HEK293T (cell line): Measurements from ENCODE around the gene ARHGAP45.

Experiments
- CTCF ChIA-PET: fragments of 350-600 bp; formaldehyde crosslinking; extraction: SDS; loops from one replicate; lab custom pipeline; 2021; ENCODE audit warnings: antibody characterized with exemption, inconsistent platforms; lab: Yijun Ruan, JAX
- POLR2A ChIA-PET: fragments of 350-600 bp; formaldehyde crosslinking; extraction: SDS; loops from one replicate; lab custom pipeline; 2020; ENCODE audit warnings: antibody characterized with exemption, inconsistent platforms; lab: Yijun Ruan, JAX
- DNase-seq: peaks from one replicate; pipeline ENCODE4 v3.0.0; 2012; ENCODE audit warnings: mixed read lengths; ENCODE audit errors: extremely low spot score
- ARNT ChIP-seq: fragments of 450-650 bp; IDR thresholded peaks from 2 replicates; pipeline ENCODE4 v1.6.1; 2017; ENCODE audit warnings: mild to moderate bottlenecking
- BHLHE40 ChIP-seq: fragments of 450-650 bp; IDR thresholded peaks from 2 replicates; pipeline ENCODE4 v1.6.1; 2016; ENCODE audit warnings: mild to moderate bottlenecking, moderate library complexity, borderline replicate concordance
- CTBP1 ChIP-seq: fragments of 450-650 bp; IDR thresholded peaks from 2 replicates; pipeline ENCODE4 v1.6.1; 2016; ENCODE audit warnings: borderline replicate concordance
- ELF4 ChIP-seq: fragments of 450-650 bp; IDR thresholded peaks from 2 replicates; pipeline ENCODE4 v1.6.1; 2017; ENCODE audit warnings: antibody characterized with exemption
- FOXA1 ChIP-seq: fragments of 450-650 bp; IDR thresholded peaks from 2 replicates; pipeline ENCODE4 v1.6.1; 2016; ENCODE audit warnings: mild to moderate bottlenecking
- FOXK2 ChIP-seq: fragments of 450-650 bp; IDR thresholded peaks from 2 replicates; pipeline ENCODE4 v1.6.1; 2016; ENCODE audit warnings: mild to moderate bottlenecking
- FOXM1 ChIP-seq: fragments of 450-650 bp; IDR thresholded peaks from 2 replicates; pipeline ENCODE4 v1.6.1; 2017; ENCODE audit warnings: mild to moderate bottlenecking, borderline replicate concordance
- HDGF ChIP-seq: fragments of 450-650 bp; IDR thresholded peaks from 2 replicates; pipeline ENCODE4 v1.6.1; 2017; ENCODE audit warnings: antibody characterized with exemption, borderline replicate concordance
- L3MBTL2 ChIP-seq: fragments of 450-650 bp; conservative IDR thresholded peaks from 2 replicates; pipeline ENCODE4 v1.6.1; 2016; ENCODE audit warnings: mild to moderate bottlenecking
- LEF1 ChIP-seq: fragments of 450-650 bp; IDR thresholded peaks from 2 replicates; pipeline ENCODE4 v1.6.1; 2017; ENCODE audit warnings: mild to moderate bottlenecking, borderline replicate concordance
- NFRKB ChIP-seq: fragments of 450-650 bp; IDR thresholded peaks from 2 replicates; pipeline ENCODE4 v1.6.1; 2016; ENCODE audit warnings: mild to moderate bottlenecking, moderate library complexity
- SP1 ChIP-seq: fragments of 450-650 bp; IDR thresholded peaks from 2 replicates; pipeline ENCODE4 v1.6.1; 2017
- SUZ12 ChIP-seq: fragments of 450-650 bp; IDR thresholded peaks from 2 replicates; pipeline ENCODE4 v1.6.1; 2016; ENCODE audit warnings: mild to moderate bottlenecking
- TARDBP ChIP-seq: fragments of 450-650 bp; IDR thresholded peaks from 2 replicates; pipeline ENCODE4 v1.6.1; 2016
- ZNF384 ChIP-seq: fragments of 450-650 bp; IDR thresholded peaks from 2 replicates; pipeline ENCODE4 v1.6.1; 2016
- TF ChIP-seq, protein P1 (sequence below): fragments of 450-650 bp; IDR thresholded peaks from 2 replicates; pipeline ENCODE4 v1.6.1; 2016

ARHGAP45 gene

DNA sequence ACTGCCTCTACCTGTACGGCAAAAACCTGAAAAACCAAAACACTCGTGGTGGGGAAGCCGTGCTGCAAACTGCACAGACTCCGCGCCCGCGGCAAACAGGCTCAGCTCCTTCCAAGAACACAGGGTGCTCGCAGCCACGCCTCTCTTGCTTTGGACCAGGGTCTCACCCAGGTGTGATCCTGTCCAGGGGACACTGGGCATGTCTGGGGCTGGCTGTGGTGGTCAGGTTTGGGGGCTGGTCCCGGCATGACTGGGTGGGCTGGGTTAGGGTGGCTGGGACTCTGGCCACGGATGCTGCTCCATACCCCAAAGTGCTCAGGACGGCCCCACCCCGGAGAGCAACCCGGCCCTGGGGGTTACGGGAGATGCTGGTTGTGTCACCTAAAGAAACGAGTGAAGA, 50.7 kb downstream of the ARHGAP45 start:
- TF ChIP-seq LEF1, result no peak
- no peak for TF ChIP-seq HDGF
- TF ChIP-seq SP1, result no peak
- no peak for TF ChIP-seq SUZ12
- no peak for TF ChIP-seq FOXM1
- no peak for TF ChIP-seq TARDBP
- TF ChIP-seq ARNT, result no peak
- no peak for TF ChIP-seq BHLHE40
- no peak for TF ChIP-seq FOXK2
- TF ChIP-seq, protein P1, sequence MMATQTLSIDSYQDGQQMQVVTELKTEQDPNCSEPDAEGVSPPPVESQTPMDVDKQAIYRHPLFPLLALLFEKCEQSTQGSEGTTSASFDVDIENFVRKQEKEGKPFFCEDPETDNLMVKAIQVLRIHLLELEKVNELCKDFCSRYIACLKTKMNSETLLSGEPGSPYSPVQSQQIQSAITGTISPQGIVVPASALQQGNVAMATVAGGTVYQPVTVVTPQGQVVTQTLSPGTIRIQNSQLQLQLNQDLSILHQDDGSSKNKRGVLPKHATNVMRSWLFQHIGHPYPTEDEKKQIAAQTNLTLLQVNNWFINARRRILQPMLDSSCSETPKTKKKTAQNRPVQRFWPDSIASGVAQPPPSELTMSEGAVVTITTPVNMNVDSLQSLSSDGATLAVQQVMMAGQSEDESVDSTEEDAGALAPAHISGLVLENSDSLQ, result no peak
- TF ChIP-seq ELF4, result no peak
- ChIA-PET CTCF (no interaction called here), POLR2A (no interaction called here)
- DNase-seq, result no peak

DNA sequence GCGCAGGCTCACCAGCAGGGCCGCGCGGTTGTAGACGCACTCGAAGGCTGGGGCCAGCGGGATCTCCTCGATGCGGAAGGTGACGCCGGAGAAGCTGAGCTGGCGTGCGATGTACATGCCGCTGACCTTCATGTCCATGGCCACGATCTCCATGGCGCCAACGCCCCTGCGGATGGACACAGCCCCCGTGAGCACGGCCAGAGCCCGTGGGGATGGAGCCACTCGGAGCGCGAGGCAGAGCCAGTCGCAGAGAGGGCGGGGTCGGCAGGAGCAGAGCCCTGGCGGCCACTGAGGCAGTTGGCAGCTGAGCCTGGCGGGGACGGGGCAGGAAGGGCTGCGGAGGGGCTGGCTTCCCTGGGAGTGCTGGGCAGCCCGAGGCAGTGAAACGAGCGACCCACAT, 52.0 kb downstream of the ARHGAP45 start:
- CTCF ChIA-PET, result no interaction called here
- no peak for DNase-seq
- TF ChIP-seq SP1, result no peak
- TF ChIP-seq ZNF384, result no peak
- TF ChIP-seq, protein P1, result no peak
- no peak for TF ChIP-seq SUZ12
- TF ChIP-seq ELF4, result no peak
- TF ChIP-seq FOXA1, result no peak
- TF ChIP-seq CTBP1, result no peak
- TF ChIP-seq LEF1, result no peak
- TF ChIP-seq TARDBP, result no peak
- TF ChIP-seq NFRKB, result no peak
- TF ChIP-seq FOXK2, result no peak
- TF ChIP-seq ARNT, result no peak
- TF ChIP-seq FOXM1, result no peak
- TF ChIP-seq L3MBTL2, result no peak
- POLR2A ChIA-PET, result interaction anchor here (1.4 kb wide), 1 partner anchor 150 kb away, joined by 3 read pairs; no protein-coding TSS in a partner anchor

GRCh38 chr19:1119475-1120217, 52.7 kb downstream of the ARHGAP45 start:
- TF ChIP-seq ARNT, result no peak
- TF ChIP-seq LEF1, result no peak
- no peak for TF ChIP-seq TARDBP
- TF ChIP-seq SP1, result no peak
- no peak for TF ChIP-seq FOXK2
- no peak for TF ChIP-seq L3MBTL2
- no peak for TF ChIP-seq BHLHE40
- TF ChIP-seq NFRKB, result no peak
- ChIA-PET POLR2A (interaction anchor here (1.4 kb wide), 1 partner anchor 149 kb away, joined by 3 read pairs; no protein-coding TSS in a partner anchor), CTCF (no interaction called here)
- no peak for DNase-seq

- TF ChIP-seq FOXM1 (no peak), ELF4 (no peak)
- ChIA-PET CTCF (no interaction called here), POLR2A (no interaction called here)
- no peak for DNase-seq
Measured at GRCh38 chr19:1121395-1121794, 54.4 kb downstream of the ARHGAP45 start.

DNA sequence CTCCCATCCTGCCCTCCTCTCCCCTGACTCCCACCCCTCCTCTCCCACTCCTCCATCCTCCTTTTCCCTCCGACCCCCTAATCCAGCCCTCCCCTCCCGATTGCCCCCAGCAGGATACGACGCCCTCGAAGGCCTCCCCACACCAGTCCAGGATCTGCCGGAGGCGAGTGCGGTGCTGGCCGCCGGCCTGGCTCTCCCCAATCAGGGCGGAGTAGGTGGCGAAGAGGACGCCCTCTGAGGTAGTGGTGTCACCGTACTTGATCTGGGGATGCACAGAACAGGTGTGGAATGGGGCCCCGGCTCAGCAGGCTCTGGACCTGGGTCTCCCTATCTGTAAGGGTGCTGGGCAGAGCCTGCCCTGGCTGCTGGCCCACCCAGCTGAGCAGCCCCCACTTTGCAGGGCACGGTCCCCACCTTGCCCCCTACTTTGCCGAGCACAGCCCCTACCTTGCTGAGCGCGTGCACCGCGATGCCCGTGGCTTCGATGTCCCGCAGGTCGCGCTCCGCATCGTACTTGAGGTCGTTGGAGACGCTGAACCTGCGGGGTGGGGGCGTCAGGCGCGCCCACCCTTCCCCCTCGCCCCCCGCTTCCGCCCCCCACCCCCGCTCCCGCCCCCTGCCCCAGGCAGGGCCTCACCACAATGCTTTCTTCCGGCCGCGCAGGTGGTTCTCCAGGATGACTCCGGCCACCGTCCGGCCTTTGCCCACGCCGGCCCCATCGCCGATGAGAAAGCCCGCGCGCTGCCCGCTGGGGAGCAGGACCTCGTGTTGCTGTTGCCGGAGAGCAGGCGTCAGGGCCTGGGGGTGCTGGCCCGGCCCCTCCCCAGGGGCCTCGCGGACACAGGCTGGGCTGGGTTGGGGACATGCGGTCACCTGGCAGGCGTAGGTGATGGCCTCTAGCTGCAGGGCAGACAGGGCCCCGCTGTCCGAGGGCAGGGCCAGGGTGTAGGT, 55.3 kb downstream of the ARHGAP45 start:
- no peak for TF ChIP-seq NFRKB
- TF ChIP-seq BHLHE40, result no peak
- TF ChIP-seq LEF1, result no peak
- TF ChIP-seq FOXM1, result no peak
- no peak for TF ChIP-seq ZNF384
- no peak for TF ChIP-seq ARNT
- no peak for TF ChIP-seq L3MBTL2
- no peak for TF ChIP-seq CTBP1
- TF ChIP-seq FOXA1, result no peak
- TF ChIP-seq TARDBP, result no peak
- TF ChIP-seq SUZ12, result no peak
- no peak for TF ChIP-seq FOXK2
- no peak for TF ChIP-seq HDGF
- TF ChIP-seq, protein P1, result no peak
- TF ChIP-seq ELF4, result no peak
- ChIA-PET POLR2A (interaction anchor here (0.8 to 1.2 kb wide), 3 partner anchors 18 to 147 kb away, joined by 3 to 4 read pairs (median 3); partner anchors contain the start of genes ARHGAP45 and GPX4), CTCF (interaction anchor here (1.0 kb wide), 1 partner anchor 9 kb away, joined by 3 read pairs; no protein-coding TSS in a partner anchor)
- no peak for DNase-seq
